ENCODE data around the gene SPAG17. TPM values are rescaled to one million over a fixed set of nuclear protein-coding genes. Genes with fewer than 3 reads are reported as not detected.

SPAG17 gene
- polyA plus RNA-seq, 1 donor (not counting 4 experiments of a cell fraction or from before 2014, with no cell fraction given) = 0.52 TPM

GRCh38 chr1:118097622-118098348 lies 87.2 kb downstream of the SPAG17 start:
- H3K4me3 ChIP-seq (ENCODE audit: control insufficient read depth in 2 of 3, extremely low read depth in 1 of 3, insufficient read depth in 2 of 3, low read depth in 1 of 3, low read length in 3 of 3) = no peak overlapping the region
- no peaks in the 10 kb centered on the region for H3K9me1 ChIP-seq (ENCODE audit: control insufficient read depth, extremely low read depth, insufficient read depth, low read length)
- no peak for TF ChIP-seq EZH2 (IDR thresholded peaks at IDR 0.05; ENCODE audit: low read length)
- TF ChIP-seq, protein P1, sequence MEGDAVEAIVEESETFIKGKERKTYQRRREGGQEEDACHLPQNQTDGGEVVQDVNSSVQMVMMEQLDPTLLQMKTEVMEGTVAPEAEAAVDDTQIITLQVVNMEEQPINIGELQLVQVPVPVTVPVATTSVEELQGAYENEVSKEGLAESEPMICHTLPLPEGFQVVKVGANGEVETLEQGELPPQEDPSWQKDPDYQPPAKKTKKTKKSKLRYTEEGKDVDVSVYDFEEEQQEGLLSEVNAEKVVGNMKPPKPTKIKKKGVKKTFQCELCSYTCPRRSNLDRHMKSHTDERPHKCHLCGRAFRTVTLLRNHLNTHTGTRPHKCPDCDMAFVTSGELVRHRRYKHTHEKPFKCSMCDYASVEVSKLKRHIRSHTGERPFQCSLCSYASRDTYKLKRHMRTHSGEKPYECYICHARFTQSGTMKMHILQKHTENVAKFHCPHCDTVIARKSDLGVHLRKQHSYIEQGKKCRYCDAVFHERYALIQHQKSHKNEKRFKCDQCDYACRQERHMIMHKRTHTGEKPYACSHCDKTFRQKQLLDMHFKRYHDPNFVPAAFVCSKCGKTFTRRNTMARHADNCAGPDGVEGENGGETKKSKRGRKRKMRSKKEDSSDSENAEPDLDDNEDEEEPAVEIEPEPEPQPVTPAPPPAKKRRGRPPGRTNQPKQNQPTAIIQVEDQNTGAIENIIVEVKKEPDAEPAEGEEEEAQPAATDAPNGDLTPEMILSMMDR (optimal IDR thresholded peaks at IDR 0.05 in 1 of 3, IDR thresholded peaks at IDR 0.05 in 1 of 3, conservative IDR thresholded peaks at IDR 0.05 in 1 of 3; ENCODE audit: extremely low read depth in 1 of 3, insufficient read depth in 2 of 3, low read length in 3 of 3) = no peak
- H3K27me3 ChIP-seq (ENCODE audit: control insufficient read depth, extremely low read depth, insufficient read depth, low read length) = peaks cover 4% of the 10 kb centered on the region
- H3K9ac ChIP-seq (ENCODE audit: control insufficient read depth, extremely low read depth, insufficient read depth, low read length) = no peak overlapping the region
- DNase-seq (ENCODE audit: low read depth, low spot score) (no peak), FAIRE-seq (no peak)
- H3K4me1 ChIP-seq (ENCODE audit: control insufficient read depth, extremely low read depth, insufficient read depth, low read length) = no peaks in the 10 kb centered on the region
- no peak overlapping the region for H2AFZ ChIP-seq (ENCODE audit: control insufficient read depth, low read length)
- no peaks in the 10 kb centered on the region for H3K9me3 ChIP-seq (ENCODE audit: control insufficient read depth, low read depth, low read length)
- H3K4me2 ChIP-seq (ENCODE audit: control insufficient read depth, extremely low read depth, insufficient read depth, low read depth, low read length) = no peak overlapping the region
- H4K20me1 ChIP-seq (ENCODE audit: control insufficient read depth, extremely low read depth, insufficient read depth, low read length) = no peaks in the 10 kb centered on the region
- H3K79me2 ChIP-seq (ENCODE audit: control insufficient read depth, insufficient read depth, low read length) = no peaks in the 10 kb centered on the region
- no peaks in the 10 kb centered on the region for H3K36me3 ChIP-seq (ENCODE audit: control insufficient read depth in 2 of 2, extremely low read depth in 1 of 2, insufficient read depth in 2 of 2, low read length in 2 of 2)
- no peak overlapping the region for H3K27ac ChIP-seq (ENCODE audit: control insufficient read depth, insufficient read depth, low read length)
- dilution Hi-C loops (cut with MboI; ENCODE audit: extremely low pct_ligation_motif_present, low sequenced_read_pairs) = no loop called here

DNA sequence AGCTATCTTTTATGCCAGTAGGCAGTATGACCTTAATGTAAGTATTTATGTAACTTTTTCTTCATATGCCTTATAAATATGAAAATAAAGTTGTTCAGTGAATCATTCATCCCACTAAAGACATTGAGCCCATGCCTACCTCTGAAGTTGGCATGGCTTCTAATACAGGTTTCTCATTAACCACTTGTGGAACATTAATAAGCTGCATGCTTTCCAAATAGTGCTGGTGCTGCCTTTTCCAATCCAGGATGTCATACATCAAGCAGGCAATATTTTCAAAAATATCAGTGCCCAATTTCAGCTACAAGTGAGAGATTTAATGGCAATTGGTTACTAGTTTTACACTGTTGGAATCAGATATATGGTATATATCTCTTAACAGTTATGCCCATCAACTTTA lies 92.0 kb downstream of the SPAG17 start:
- H3K9me3 ChIP-seq (ENCODE audit: control insufficient read depth, low read depth, low read length) = no peaks in the 10 kb centered on the region
- no peaks in the 10 kb centered on the region for H4K20me1 ChIP-seq (ENCODE audit: control insufficient read depth, extremely low read depth, insufficient read depth, low read length)
- no peaks in the 10 kb centered on the region for H3K36me3 ChIP-seq (ENCODE audit: control insufficient read depth in 2 of 2, extremely low read depth in 1 of 2, insufficient read depth in 2 of 2, low read length in 2 of 2)
- TF ChIP-seq, protein P1 (optimal IDR thresholded peaks at IDR 0.05 in 1 of 3, IDR thresholded peaks at IDR 0.05 in 1 of 3, conservative IDR thresholded peaks at IDR 0.05 in 1 of 3; ENCODE audit: extremely low read depth in 1 of 3, insufficient read depth in 2 of 3, low read length in 3 of 3) = no peak
- TF ChIP-seq EZH2 (IDR thresholded peaks at IDR 0.05; ENCODE audit: low read length) = no peak
- H3K27ac ChIP-seq (ENCODE audit: control insufficient read depth, insufficient read depth, low read length) = no peak overlapping the region
- no peak overlapping the region for H3K9ac ChIP-seq (ENCODE audit: control insufficient read depth, extremely low read depth, insufficient read depth, low read length)
- H3K9me1 ChIP-seq (ENCODE audit: control insufficient read depth, extremely low read depth, insufficient read depth, low read length) = no peaks in the 10 kb centered on the region
- H2AFZ ChIP-seq (ENCODE audit: control insufficient read depth, low read length) = no peak overlapping the region
- H3K4me3 ChIP-seq (ENCODE audit: control insufficient read depth in 2 of 3, extremely low read depth in 1 of 3, insufficient read depth in 2 of 3, low read depth in 1 of 3, low read length in 3 of 3) = no peak overlapping the region
- no peaks in the 10 kb centered on the region for H3K4me1 ChIP-seq (ENCODE audit: control insufficient read depth, extremely low read depth, insufficient read depth, low read length)
- peaks cover 6% of the 10 kb centered on the region for H3K27me3 ChIP-seq (ENCODE audit: control insufficient read depth, extremely low read depth, insufficient read depth, low read length)
- no peak overlapping the region for H3K4me2 ChIP-seq (ENCODE audit: control insufficient read depth, extremely low read depth, insufficient read depth, low read depth, low read length)
- DNase-seq (ENCODE audit: low read depth, low spot score) (no peak), FAIRE-seq (no peak)
- dilution Hi-C loops (cut with MboI; ENCODE audit: extremely low pct_ligation_motif_present, low sequenced_read_pairs) = no loop called here
- no peaks in the 10 kb centered on the region for H3K79me2 ChIP-seq (ENCODE audit: control insufficient read depth, insufficient read depth, low read length)
